NAMALWA (cell line): ENCODE measurements around the gene BBC3.
"Not testable (repeated sequence)": the region's sequence is repeated elsewhere in the genome, so short reads cannot be mapped to it uniquely, and the experiment has no call there.

Experiments
- DNase-seq: peaks from one replicate; pipeline ENCODE4 v3.0.0-alpha.2; 2015; ENCODE audit warnings: low spot score

BBC3 gene

GRCh38 chr19:47257411-47258169 lies 26.6 kb upstream of the BBC3 start:
- DNase-seq = no peak

- peak; percentile 98 for DNase-seq
Observed at GRCh38 chr19:47256693-47257410, 25.9 kb upstream of the BBC3 start.

- DNase-seq = peak; percentile 96
Observed at GRCh38 chr19:47255879-47256692, 25.1 kb upstream of the BBC3 start, which contains the start of gene CCDC9. Gene CCDC9, plus strand, starts transcription at chr19:47256525. Its CDS starts 1,876 bp downstream, at chr19:47258401.

- DNase-seq = no peak
Observed at GRCh38 chr19:47253970-47254369, 23.0 kb upstream of the BBC3 start.

- DNase-seq = no peak
Observed at GRCh38 chr19:47253467-47253881, 22.5 kb upstream of the BBC3 start.

GRCh38 chr19:47253016-47253415 lies 22.0 kb upstream of the BBC3 start:
- not testable (repeated sequence) for DNase-seq

- peak; percentile 82 for DNase-seq
Observed at GRCh38 chr19:47247308-47247990, 16.4 kb upstream of the BBC3 start.

GRCh38 chr19:47243776-47244547 lies 13.0 kb upstream of the BBC3 start:
- peak; percentile 97 for DNase-seq

GRCh38 chr19:47243364-47243775 lies 12.4 kb upstream of the BBC3 start:
- DNase-seq = no peak

GRCh38 chr19:47241919-47242577 lies 11.0 kb upstream of the BBC3 start:
- peak; percentile 45 for DNase-seq

- DNase-seq = peak; percentile 83
Observed at GRCh38 chr19:47240996-47241918, 10.3 kb upstream of the BBC3 start.

GRCh38 chr19:47240556-47240955 lies 9.6 kb upstream of the BBC3 start:
- DNase-seq = no peak

- no peak for DNase-seq
Observed at GRCh38 chr19:47239610-47240296, 8.8 kb upstream of the BBC3 start.

GRCh38 chr19:47239152-47239551 lies 8.2 kb upstream of the BBC3 start:
- no peak for DNase-seq

GRCh38 chr19:47236072-47236675 lies 5.2 kb upstream of the BBC3 start:
- no peak for DNase-seq

- peak; percentile 79 for DNase-seq
Observed at GRCh38 chr19:47232422-47233211, 1.6 kb upstream of the BBC3 start.

GRCh38 chr19:47231215-47232054 lies 436 bp upstream of the BBC3 start:
- DNase-seq = peak; percentile 86
